SK-N-SH treated with all-trans-retinoic acid at 6 μM for 48 hours (cell line): Measurements from ENCODE around the gene PCNX3.

Experiments used
- ATAC-seq: fragments of 200-7000 bp; cut with Tn5 transposase; 3 replicates; pipeline ENCODE4 v1.9.1; 2020; ENCODE audit warnings: mild to moderate bottlenecking, moderate library complexity
- ARNTL ChIP-seq: fragments of 450-650 bp; formaldehyde crosslinking; IDR thresholded peaks from 2 replicates; pipeline ENCODE4 v1.5.0; 2020; ENCODE audit warnings: low read depth, mild to moderate bottlenecking, moderate library complexity, borderline replicate concordance
- BACH2 ChIP-seq: fragments of 250-450 bp; sonication (Bioruptor Pico); IDR thresholded peaks from 2 replicates; pipeline ENCODE4 v1.9.0; 2021; ENCODE audit warnings: mild to moderate bottlenecking, borderline replicate concordance
- CREB5 ChIP-seq: fragments of 250-450 bp; sonication (Bioruptor Pico); IDR thresholded peaks from 2 replicates; pipeline ENCODE4 v1.5.1; 2020; ENCODE audit warnings: low read depth, mild to moderate bottlenecking, moderate library complexity
- CSDC2 ChIP-seq: fragments of 250-450 bp; sonication (Bioruptor Pico); IDR thresholded peaks from 2 replicates; pipeline ENCODE4 v1.5.0; 2020; ENCODE audit warnings: mild to moderate bottlenecking, moderate library complexity
- CSRNP3 ChIP-seq: fragments of 250-450 bp; sonication (Bioruptor Pico); IDR thresholded peaks from 2 replicates; pipeline ENCODE4 v1.5.1; 2021; ENCODE audit warnings: mild to moderate bottlenecking, moderate library complexity
- ESRRG ChIP-seq: fragments of 250-450 bp; sonication (Bioruptor Pico); IDR thresholded peaks from 2 replicates; pipeline ENCODE4 v1.6.1; 2021; ENCODE audit warnings: mild to moderate bottlenecking
- GLIS3 ChIP-seq: fragments of 250-450 bp; sonication (Bioruptor Pico); IDR thresholded peaks from 2 replicates; pipeline ENCODE4 v1.5.0; 2020; ENCODE audit warnings: mild to moderate bottlenecking, moderate library complexity
- ISL1 ChIP-seq: fragments of 250-450 bp; sonication (Bioruptor Pico); IDR thresholded peaks from 2 replicates; pipeline ENCODE4 v2.1.2; 2022; ENCODE audit warnings: mild to moderate bottlenecking, moderate library complexity
- OSR1 ChIP-seq: fragments of 250-450 bp; sonication (Bioruptor Pico); IDR thresholded peaks from 2 replicates; pipeline ENCODE4 v1.8.0; 2022; ENCODE audit warnings: moderate library complexity, mild to moderate bottlenecking, inconsistent platforms
- POU6F1 ChIP-seq: fragments of 250-450 bp; sonication (Bioruptor Pico); IDR thresholded peaks from 2 replicates; pipeline ENCODE4 v1.8.0; 2021; ENCODE audit warnings: low read depth, mild to moderate bottlenecking, moderate library complexity, borderline replicate concordance
- PPARA ChIP-seq: fragments of 250-450 bp; sonication (Bioruptor Pico); IDR thresholded peaks from 2 replicates; pipeline ENCODE4 v1.5.0; 2020; ENCODE audit warnings: mild to moderate bottlenecking, borderline replicate concordance
- RARB ChIP-seq: fragments of 250-450 bp; sonication (Bioruptor Pico); IDR thresholded peaks from 2 replicates; pipeline ENCODE4 v1.8.0; 2021; ENCODE audit warnings: mild to moderate bottlenecking, moderate library complexity
- SNAI2 ChIP-seq: fragments of 250-450 bp; sonication (Bioruptor Pico); IDR thresholded peaks from 2 replicates; pipeline ENCODE4 v1.5.0; 2020; ENCODE audit warnings: mild to moderate bottlenecking, moderate library complexity
- TCF4 ChIP-seq: fragments of 250-450 bp; sonication (Bioruptor Pico); IDR thresholded peaks from 2 replicates; pipeline ENCODE4 v1.8.0; 2021; ENCODE audit warnings: mild to moderate bottlenecking, moderate library complexity, borderline replicate concordance
- TOX ChIP-seq: fragments of 250-450 bp; sonication (Bioruptor Pico); IDR thresholded peaks from 2 replicates; pipeline ENCODE4 v1.8.0; 2021; ENCODE audit warnings: mild to moderate bottlenecking, moderate library complexity, borderline replicate concordance
- TSHZ2 ChIP-seq: fragments of 250-450 bp; sonication (Bioruptor Pico); IDR thresholded peaks from 2 replicates; pipeline ENCODE4 v1.5.0; 2020; ENCODE audit warnings: mild to moderate bottlenecking, moderate library complexity
- ZC3H10 ChIP-seq: fragments of 250-450 bp; sonication (Bioruptor Pico); IDR thresholded peaks from 2 replicates; pipeline ENCODE4 v1.5.1; 2021; ENCODE audit warnings: mild to moderate bottlenecking, moderate library complexity
- ZFP3 ChIP-seq: fragments of 250-450 bp; sonication (Bioruptor Pico); IDR thresholded peaks from 2 replicates; pipeline ENCODE4 v1.5.0; 2020; ENCODE audit warnings: mild to moderate bottlenecking, moderate library complexity
- ZFP30 ChIP-seq: fragments of 450-650 bp; formaldehyde crosslinking; IDR thresholded peaks from 2 replicates; pipeline ENCODE4 v1.5.0; 2022; ENCODE audit warnings: mild to moderate bottlenecking, moderate library complexity
- ZNF70 ChIP-seq: fragments of 450-650 bp; formaldehyde crosslinking; IDR thresholded peaks from 2 replicates; pipeline ENCODE4 v1.5.0; 2020; ENCODE audit warnings: mild to moderate bottlenecking, moderate library complexity
- ZNF8 ChIP-seq: fragments of 450-650 bp; formaldehyde crosslinking; IDR thresholded peaks from 2 replicates; pipeline ENCODE4 v1.5.0; 2020; ENCODE audit warnings: mild to moderate bottlenecking, moderate library complexity

The PCNX3 gene

GRCh38 chr11:65642014-65642671, 26.6 kb downstream of the PCNX3 start:
- no peak for TF ChIP-seq ARNTL (CRISPR knock-in tag)
- TF ChIP-seq GLIS3 (CRISPR knock-in tag): no peak
- TF ChIP-seq PPARA (CRISPR knock-in tag): no peak
- TF ChIP-seq CSDC2 (CRISPR knock-in tag): no peak
- TF ChIP-seq TSHZ2 (CRISPR knock-in tag): no peak
- TF ChIP-seq ESRRG (CRISPR knock-in tag): no peak
- TF ChIP-seq CREB5: no peak
- no peak for TF ChIP-seq ZNF70
- TF ChIP-seq TOX: no peak
- TF ChIP-seq ZNF8: no peak
- TF ChIP-seq ZFP30 (CRISPR knock-in tag): no peak
- TF ChIP-seq BACH2: no peak
- no peak for TF ChIP-seq ZFP3
- no peak for TF ChIP-seq ZC3H10 (CRISPR knock-in tag)
- no peak for TF ChIP-seq ISL1 (CRISPR knock-in tag)
- no peak for TF ChIP-seq CSRNP3 (CRISPR knock-in tag)
- TF ChIP-seq SNAI2 (CRISPR knock-in tag): no peak
- TF ChIP-seq POU6F1 (CRISPR knock-in tag): no peak
- no peak for ATAC-seq

- peak; percentile 16 for ATAC-seq
- TF ChIP-seq PPARA (CRISPR knock-in tag) (no peak), GLIS3 (CRISPR knock-in tag) (no peak), ZFP3 (no peak), TCF4 (no peak), SNAI2 (CRISPR knock-in tag) (no peak), TOX (no peak), CREB5 (no peak)
Observed at GRCh38 chr11:65643971-65644370, 28.4 kb downstream of the PCNX3 start.

- no peak for ATAC-seq
- no peak for TF ChIP-seq TSHZ2 (CRISPR knock-in tag)
- no peak for TF ChIP-seq BACH2
- no peak for TF ChIP-seq RARB
- no peak for TF ChIP-seq ZFP3
- TF ChIP-seq ZNF70: no peak
- TF ChIP-seq CSDC2 (CRISPR knock-in tag): no peak
- TF ChIP-seq ZFP30 (CRISPR knock-in tag): no peak
- no peak for TF ChIP-seq CREB5
- TF ChIP-seq ZC3H10 (CRISPR knock-in tag): no peak
- TF ChIP-seq SNAI2 (CRISPR knock-in tag): no peak
- TF ChIP-seq PPARA (CRISPR knock-in tag): no peak
- no peak for TF ChIP-seq OSR1
- TF ChIP-seq GLIS3 (CRISPR knock-in tag): no peak
- TF ChIP-seq POU6F1 (CRISPR knock-in tag): no peak
Observed at GRCh38 chr11:65644837-65645236, 29.3 kb downstream of the PCNX3 start.
